H1 (cell line): ENCODE measurements around the gene LSG1. TPM values are rescaled to one million over a fixed set of nuclear protein-coding genes. Genes with fewer than 3 reads are reported as not detected.
A peak's percentile ranks its signal among the peaks of the same experiment; 100 is the strongest.

Experiments
- CTCF ChIA-PET: fragments of 300-600 bp; sonication (Branson Sonifier 250); formaldehyde crosslinking; loops from one replicate; lab custom pipeline; 2021; ENCODE audit not compliant: partially characterized antibody; lab: Charles Lee
- POLR2A ChIA-PET: fragments of 300-600 bp; sonication (Branson Sonifier 250); formaldehyde crosslinking; loops from one replicate; lab custom pipeline; 2021; ENCODE audit warnings: inconsistent platforms; ENCODE audit not compliant: partially characterized antibody; lab: Charles Lee
- DNase-seq, 2 experiments: peaks; one replicate each; pipeline versions ENCODE4 v3.0.0 to v3.0.0-alpha.2; 2010 to 2022; ENCODE audit warnings: low spot score in 2 of 2, low read depth in 1 of 2, mixed read lengths in 1 of 2
- FAIRE-seq: peaks from 2 replicates; lab custom pipeline; 2011; peaks lifted over from hg19 to GRCh38; lab: Jason Lieb, UNC
- H2AFZ ChIP-seq: 2 replicates; pipeline ENCODE4 v1.8.1; 2012; ENCODE audit warnings: low read length, inconsistent platforms
- H2AK5ac ChIP-seq: 2 replicates; pipeline ENCODE4 v1.6.1; 2013; ENCODE audit warnings: low read depth, low read length
- H2BK120ac ChIP-seq: replicated peaks from 2 replicates; pipeline ENCODE3; 2013; ENCODE audit warnings: low read depth, low read length, inconsistent platforms
- H2BK12ac ChIP-seq: 2 replicates; pipeline ENCODE4 v1.6.1; 2013; ENCODE audit warnings: low read depth, low read length
- H2BK15ac ChIP-seq: 2 replicates; pipeline ENCODE4 v1.6.1; 2013; ENCODE audit warnings: low read length
- H2BK20ac ChIP-seq: 2 replicates; pipeline ENCODE4 v1.6.1; 2013; ENCODE audit warnings: low read length
- H2BK5ac ChIP-seq: 2 replicates; pipeline ENCODE4 v1.6.1; 2013; ENCODE audit warnings: low read depth, low read length
- H3K14ac ChIP-seq: 2 replicates; pipeline ENCODE4 v1.6.1; 2013; ENCODE audit warnings: inconsistent platforms; ENCODE audit not compliant: insufficient read length
- H3K18ac ChIP-seq: 2 replicates; pipeline ENCODE4 v1.6.1; 2013; ENCODE audit warnings: low read length; ENCODE audit errors: extremely low read depth
- H3K23ac ChIP-seq: 2 replicates; pipeline ENCODE4 v1.6.1; 2013; ENCODE audit warnings: inconsistent platforms; ENCODE audit not compliant: insufficient read length
- H3K23me2 ChIP-seq: 2 replicates; pipeline ENCODE4 v1.6.1; 2013; ENCODE audit warnings: low read depth, low read length
- H3K27ac ChIP-seq: 2 replicates; pipeline ENCODE4 v1.6.1; 2011; ENCODE audit warnings: low read depth, low read length, inconsistent platforms
- H3K27me3 ChIP-seq, 4 experiments: replicated peaks in 1 of 4; 1 replicate in 1 of 4; 2 replicates in 3 of 4; pipeline versions ENCODE4 v1.6.1 to v1.8.1; 2011 to 2013; ENCODE audit warnings: low read length in 3 of 4, mild to moderate bottlenecking in 3 of 4, inconsistent platforms in 2 of 4, mixed read lengths in 2 of 4, moderate library complexity in 1 of 4; ENCODE audit not compliant: control insufficient read depth in 3 of 4, insufficient read depth in 3 of 4; ENCODE audit errors: extremely low read depth in 1 of 4
- H3K36me3 ChIP-seq, 4 experiments: 2 replicates each; pipeline versions ENCODE4 v1.6.1 to v1.8.1; 2011 to 2013; ENCODE audit warnings: mild to moderate bottlenecking in 4 of 4, low read length in 3 of 4, moderate library complexity in 2 of 4, control low read depth in 1 of 4, inconsistent platforms in 1 of 4; ENCODE audit not compliant: insufficient read depth in 4 of 4, control insufficient read depth in 2 of 4
- H3K4ac ChIP-seq: replicated peaks from 2 replicates; pipeline ENCODE3; 2013; ENCODE audit warnings: low read length, low read depth, mixed read lengths, inconsistent platforms; ENCODE audit not compliant: insufficient read length
- H3K4me1 ChIP-seq, 4 experiments: replicated peaks in 1 of 4; 1 replicate in 1 of 4; 2 replicates in 3 of 4; pipeline versions ENCODE4 v1.6.1 to v1.8.1; 2011 to 2013; ENCODE audit warnings: low read length in 3 of 4, inconsistent platforms in 2 of 4, mixed read lengths in 1 of 4; ENCODE audit not compliant: insufficient read depth in 4 of 4, control insufficient read depth in 3 of 4
- H3K4me2 ChIP-seq, 2 experiments: 2 replicates each; pipeline versions ENCODE4 v1.6.1 to v1.8.1; 2011 to 2013; ENCODE audit warnings: low read depth in 2 of 2, low read length in 2 of 2, control low read depth in 1 of 2, inconsistent platforms in 1 of 2, mild to moderate bottlenecking in 1 of 2; ENCODE audit not compliant: insufficient read depth in 1 of 2
- H3K4me3 ChIP-seq, 4 experiments: fragments of 200-600, 300-600 bp in 1 of 4; sonication (generic), shearing (Covaris generic), sonication (Bioruptor Twin) in 1 of 4; 2 replicates each; pipeline versions ENCODE4 v1.5.1 to v1.8.1; 2011 to 2016; ENCODE audit warnings: low read length in 4 of 4, low read depth in 3 of 4, control low read depth in 2 of 4, inconsistent platforms in 2 of 4, mild to moderate bottlenecking in 2 of 4, mixed read lengths in 1 of 4, moderate library complexity in 1 of 4; ENCODE audit not compliant: insufficient read depth in 2 of 4; ENCODE audit errors: extremely low read depth in 1 of 4
- H3K56ac ChIP-seq: replicated peaks from 2 replicates; pipeline ENCODE3; 2013; ENCODE audit warnings: low read depth, mild to moderate bottlenecking, mixed read lengths, low read length, inconsistent platforms; ENCODE audit not compliant: insufficient read length
- H3K79me1 ChIP-seq: 2 replicates; pipeline ENCODE4 v1.6.1; 2013; ENCODE audit warnings: low read depth, low read length, control low read depth
- H3K79me2 ChIP-seq, 2 experiments: 2 replicates each; pipeline versions ENCODE4 v1.6.1 to v1.8.1; 2012 to 2013; ENCODE audit warnings: low read length in 2 of 2, mild to moderate bottlenecking in 2 of 2, inconsistent platforms in 1 of 2; ENCODE audit not compliant: insufficient read depth in 2 of 2, control insufficient read depth in 1 of 2
- H3K9ac ChIP-seq, 4 experiments: replicated peaks in 1 of 4; 1 replicate in 1 of 4; 2 replicates in 3 of 4; pipeline versions ENCODE4 v1.6.1 to v1.8.1; 2011 to 2013; ENCODE audit warnings: low read depth in 3 of 4, low read length in 3 of 4, control low read depth in 2 of 4, mild to moderate bottlenecking in 2 of 4, moderate library complexity in 2 of 4, inconsistent platforms in 1 of 4; ENCODE audit errors: extremely low read depth in 1 of 4
- H3K9me3 ChIP-seq, 2 experiments: 2 replicates each; pipeline versions ENCODE4 v1.6.1 to v1.8.1; 2012 to 2013; ENCODE audit warnings: mild to moderate bottlenecking in 2 of 2, moderate library complexity in 2 of 2, control low read depth in 1 of 2, inconsistent platforms in 1 of 2, low read depth in 1 of 2, low read length in 1 of 2, mixed read lengths in 1 of 2; ENCODE audit not compliant: insufficient read depth in 2 of 2
- H4K20me1 ChIP-seq, 2 experiments: replicated peaks in 1 of 2; 2 replicates each; pipeline versions ENCODE3 to v1.8.1; 2011 to 2013; ENCODE audit warnings: inconsistent platforms in 2 of 2, low read length in 2 of 2, mild to moderate bottlenecking in 1 of 2; ENCODE audit not compliant: insufficient read depth in 2 of 2, control insufficient read depth in 1 of 2
- H4K5ac ChIP-seq: 2 replicates; pipeline ENCODE4 v1.6.1; 2013; ENCODE audit warnings: low read length, low read depth, mixed read lengths, inconsistent platforms; ENCODE audit not compliant: insufficient read length
- H4K8ac ChIP-seq: 2 replicates; pipeline ENCODE4 v1.8.0; 2013; ENCODE audit warnings: mild to moderate bottlenecking, moderate library complexity, low read length, inconsistent platforms; ENCODE audit not compliant: insufficient read depth; ENCODE audit errors: extremely low read depth
- H4K91ac ChIP-seq: replicated peaks from 2 replicates; pipeline ENCODE3; 2013; ENCODE audit warnings: low read length, mixed read lengths, inconsistent platforms; ENCODE audit not compliant: insufficient read length
- GABPA ChIP-seq: IDR thresholded peaks from 2 replicates; pipeline ENCODE4 v1.6.1; 2011; ENCODE audit warnings: mild to moderate bottlenecking, low read length, moderate library complexity, borderline replicate concordance; ENCODE audit not compliant: insufficient read depth
- NANOG ChIP-seq: IDR thresholded peaks from 2 replicates; pipeline ENCODE4 v1.6.1; 2011; ENCODE audit warnings: low read length, low read depth, mild to moderate bottlenecking, inconsistent platforms; ENCODE audit not compliant: insufficient read depth, poor library complexity, severe bottlenecking
- RAD21 ChIP-seq, 2 experiments: IDR thresholded peaks in 1 of 2; conservative IDR thresholded peaks in 1 of 2; 2 replicates each; pipeline ENCODE4 v1.6.1; 2011; ENCODE audit warnings: low read depth in 2 of 2, low read length in 2 of 2, improper control_type of control experiment in 1 of 2, inconsistent platforms in 1 of 2, mild to moderate bottlenecking in 1 of 2, moderate library complexity in 1 of 2
- RBBP5 ChIP-seq: IDR thresholded peaks from 2 replicates; pipeline ENCODE4 v1.7.1; 2012; ENCODE audit warnings: low read depth, mild to moderate bottlenecking, inconsistent platforms, low read length, moderate library complexity, borderline replicate concordance
- RXRA ChIP-seq: IDR thresholded peaks from 2 replicates; pipeline ENCODE4 v1.6.1; 2011; ENCODE audit warnings: low read depth, mild to moderate bottlenecking, low read length, moderate library complexity; ENCODE audit not compliant: insufficient read depth
- SP1 ChIP-seq: IDR thresholded peaks from 2 replicates; pipeline ENCODE4 v1.6.1; 2011; ENCODE audit warnings: low read depth, low read length
- ZNF274 ChIP-seq: IDR thresholded peaks from 2 replicates; pipeline ENCODE4 v1.7.0; 2012; ENCODE audit warnings: low read length, borderline replicate concordance; ENCODE audit errors: extremely low read depth
- WGBS, 2 experiments: shearing (Covaris generic) in 1 of 2; methylation state at CpG; one replicate each; pipeline versions ENCODE4 v1.1.6 to v1.1.7; 2013 to 2015; ENCODE audit warnings: low lambda C conversion rate in 2 of 2, mixed read lengths in 2 of 2, inconsistent platforms in 1 of 2, low coverage in 1 of 2, missing lambda C conversion rate in 1 of 2; ENCODE audit not compliant: insufficient replicate concordance in 2 of 2, insufficient coverage in 1 of 2, insufficient read length in 1 of 2; ENCODE audit errors: extremely low coverage in 1 of 2, missing lambda C conversion rate in 1 of 2; 5-methylcytosine and 5-hydroxymethylcytosine counted together
- polyA plus RNA-seq, 7 experiments: library from polyadenylated mRNA; depleted of rRNA in 3 of 7; stranded (reverse) in 5 of 7; unstranded in 2 of 7; fragments of >200 nt in 5 of 7; fragments of 200-250 nt in 2 of 7; gene quantifications; 1 replicate in 5 of 7; 2 replicates in 1 of 7; 4 replicates in 1 of 7; pipeline versions ENCODE4 v1.2.1 to v1.2.3, GENCODE V29; 2011 to 2013; ENCODE audit warnings: missing spikeins in 2 of 7, mixed read lengths in 2 of 7
- total RNA-seq: library from RNA; stranded (reverse); fragmentation: NEBNext Ultra II Directional; extraction: Animal tissue kit (Norgen Biotek cat#: 25700); gene quantifications from 2 replicates; pipeline ENCODE4 v1.2.1, GENCODE V29; 2021

LSG1 gene
- total and polyA plus RNA-seq, 2 of the 8 experiments (the other 6 are each of a cell fraction or from before 2014, with no cell fraction given) = 23.7 to 47.6 TPM

DNA sequence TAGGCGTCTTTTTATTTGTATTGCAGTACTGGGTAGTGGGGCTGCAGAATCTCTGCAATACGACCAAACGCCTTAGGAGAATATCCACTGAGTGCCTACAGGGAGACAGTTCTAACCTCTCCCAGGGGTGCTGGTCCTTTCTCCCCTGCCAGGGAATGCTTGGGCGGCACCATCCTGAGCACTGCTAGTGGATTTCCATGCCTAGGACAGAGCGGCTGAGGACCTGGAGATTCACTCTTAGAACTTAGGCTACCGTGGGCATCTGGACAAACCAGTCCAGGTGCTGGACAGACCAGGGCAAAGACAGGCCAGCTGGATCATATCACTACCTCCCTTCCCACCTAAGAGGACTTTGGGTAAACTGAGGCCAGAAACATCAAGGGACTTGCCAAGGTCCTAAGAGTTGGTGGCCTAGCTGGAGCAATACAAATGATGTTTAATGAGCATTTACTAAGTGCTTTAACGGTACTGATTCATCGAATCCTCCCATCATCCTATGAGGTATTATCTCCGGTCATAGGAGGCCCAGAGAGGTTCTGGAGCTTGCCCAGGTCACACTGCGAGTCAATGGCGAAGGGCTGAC, 39.7 kb downstream of the LSG1 start:
- Histone ChIP-seq H3K4ac (no peak overlapping the region), H3K36me3 (peaks cover 0 to 19% (median 7%) of the 10 kb centered on the region in 4 experiments; a peak in 5 of 8 replicates), H4K91ac (no peak overlapping the region), H3K4me3 (peak overlapping the region; percentile 47 to 93 (median 68)), H3K4me1 (no peaks in the 10 kb centered on the region), H3K23me2 (peaks cover 8% of the 10 kb centered on the region), H4K8ac (peak overlapping the region; percentile 62; the same call in 1 of the 2 replicates), H3K14ac (no peak overlapping the region), H3K23ac (no peak overlapping the region), H3K4me2 (peak overlapping the region; percentile 55 to 97), H2AK5ac (peak overlapping the region; percentile 56; the same call in 1 of the 2 replicates), H2AFZ (no peak overlapping the region), H4K5ac (no peak overlapping the region), H2BK5ac (0 out of 2 replicates have a peak overlapping the region, but pooled peaks have one; percentile 35), H2BK12ac (no peak overlapping the region), H3K27me3 (no peaks in the 10 kb centered on the region), H2BK120ac (no peak overlapping the region), H2BK20ac (no peak overlapping the region), H2BK15ac (no peak overlapping the region), H3K18ac (no peak overlapping the region), H3K79me2 (no peaks in the 10 kb centered on the region), H3K9me3 (peaks cover 12 to 21% of the 10 kb centered on the region in 2 experiments), H3K79me1 (no peaks in the 10 kb centered on the region), H3K27ac (no peak overlapping the region), H3K56ac (no peak overlapping the region), H4K20me1 (peaks cover 0 to 2% of the 10 kb centered on the region in 2 experiments), H3K9ac (0 out of 7 replicates have a peak overlapping the region, but pooled peaks of 1 of the 4 experiments have one; percentile 69)
- 87% methylated on average over 11 of the region's 11 CpGs; no CpG with 5 or more reads in 1 of the 2 experiments for WGBS, 2 experiments
- POLR2A ChIA-PET = interaction anchor here (1.3 to 1.5 kb wide), 3 partner anchors 11 to 152 kb away, joined by 3 to 4 read pairs (median 3); no protein-coding TSS in a partner anchor
- TF ChIP-seq RAD21 (IDR thresholded peaks at IDR 0.05 in 1 of 2, conservative IDR thresholded peaks at IDR 0.05 in 1 of 2; ENCODE audit: low read depth in 2 of 2, low read length in 2 of 2) = no peak
- TF ChIP-seq GABPA = no peak
- TF ChIP-seq RBBP5 = no peak
- TF ChIP-seq NANOG = no peak
- no peak for TF ChIP-seq RXRA
- no peak for TF ChIP-seq ZNF274
- no peak for TF ChIP-seq SP1
- FAIRE-seq = no peak
- CTCF ChIA-PET = interaction anchor here (0.9 kb wide), 1 partner anchor 11 kb away, joined by 3 read pairs; no protein-coding TSS in a partner anchor
- DNase-seq = no peak
